Measurements from ENCODE around the gene SLC5A1. TPM values are rescaled to one million over a fixed set of nuclear protein-coding genes. Genes with fewer than 3 reads are reported as not detected.

Gene SLC5A1
- total and polyA plus RNA-seq, 2 experiments from 2014 or later, result 0.03 TPM; not detected in 1

DNA sequence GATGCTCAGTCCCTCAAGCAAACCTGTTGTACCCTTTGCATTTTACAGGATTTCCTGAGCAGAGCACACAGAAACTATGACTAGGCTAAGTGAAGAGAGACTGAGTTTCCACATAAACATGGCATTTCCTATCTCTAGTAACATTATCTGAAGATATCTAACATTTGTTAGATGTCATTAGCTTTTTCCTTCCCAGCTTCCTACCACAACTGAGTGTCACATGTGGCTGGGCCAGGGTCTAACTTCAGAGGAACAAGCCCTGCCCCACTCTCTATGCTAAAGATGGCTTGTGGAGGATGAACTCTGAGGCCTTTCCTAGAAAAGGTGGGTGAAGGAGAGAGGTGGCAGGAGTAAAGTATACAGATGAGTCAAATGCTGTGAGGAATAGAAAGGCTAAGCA, 99.5 kb downstream of the SLC5A1 start:
- no peaks in the 10 kb centered on the region for H3K36me3 ChIP-seq (ENCODE audit: insufficient read depth)
- no peaks in the 10 kb centered on the region for H3K79me2 ChIP-seq (replicated peaks; ENCODE audit: insufficient read depth)
- Mint-ChIP-seq H3K9me3 (peaks cover under 1% of the 10 kb centered on the region; the same call in 1 of the 3 replicates), H3K4me1 (peaks cover 22% of the 10 kb centered on the region; the same call in 2 of the 3 replicates), H3K4me3 (no peak overlapping the region), H3K36me3 (ENCODE audit: low read depth) (no peaks in the 10 kb centered on the region), H3K27me3 (ENCODE audit: insufficient read depth, low read depth, poor library complexity) (no peaks in the 10 kb centered on the region), H3K27ac (no peak overlapping the region)
- ATAC-seq (no peak), DNase-seq (ENCODE audit: low spot score) (no peak)
- H3F3A ChIP-seq (replicated peaks; ENCODE audit: low read depth), result no peaks in the 10 kb centered on the region
- TF ChIP-seq, protein P1, sequence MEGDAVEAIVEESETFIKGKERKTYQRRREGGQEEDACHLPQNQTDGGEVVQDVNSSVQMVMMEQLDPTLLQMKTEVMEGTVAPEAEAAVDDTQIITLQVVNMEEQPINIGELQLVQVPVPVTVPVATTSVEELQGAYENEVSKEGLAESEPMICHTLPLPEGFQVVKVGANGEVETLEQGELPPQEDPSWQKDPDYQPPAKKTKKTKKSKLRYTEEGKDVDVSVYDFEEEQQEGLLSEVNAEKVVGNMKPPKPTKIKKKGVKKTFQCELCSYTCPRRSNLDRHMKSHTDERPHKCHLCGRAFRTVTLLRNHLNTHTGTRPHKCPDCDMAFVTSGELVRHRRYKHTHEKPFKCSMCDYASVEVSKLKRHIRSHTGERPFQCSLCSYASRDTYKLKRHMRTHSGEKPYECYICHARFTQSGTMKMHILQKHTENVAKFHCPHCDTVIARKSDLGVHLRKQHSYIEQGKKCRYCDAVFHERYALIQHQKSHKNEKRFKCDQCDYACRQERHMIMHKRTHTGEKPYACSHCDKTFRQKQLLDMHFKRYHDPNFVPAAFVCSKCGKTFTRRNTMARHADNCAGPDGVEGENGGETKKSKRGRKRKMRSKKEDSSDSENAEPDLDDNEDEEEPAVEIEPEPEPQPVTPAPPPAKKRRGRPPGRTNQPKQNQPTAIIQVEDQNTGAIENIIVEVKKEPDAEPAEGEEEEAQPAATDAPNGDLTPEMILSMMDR (conservative IDR thresholded peaks at IDR 0.05; ENCODE audit: low read depth in 2 of 2), result no peak
- TF ChIP-seq POLR2AphosphoS5 (IDR thresholded peaks at IDR 0.05; ENCODE audit: low read depth), result no peak
- no peak for TF ChIP-seq CREB1 (CRISPR knock-in tag; IDR thresholded peaks at IDR 0.05; ENCODE audit: low read depth)
- no peak for TF ChIP-seq NANOG (IDR thresholded peaks at IDR 0.05; ENCODE audit: borderline replicate concordance)
- TF ChIP-seq, protein P2, sequence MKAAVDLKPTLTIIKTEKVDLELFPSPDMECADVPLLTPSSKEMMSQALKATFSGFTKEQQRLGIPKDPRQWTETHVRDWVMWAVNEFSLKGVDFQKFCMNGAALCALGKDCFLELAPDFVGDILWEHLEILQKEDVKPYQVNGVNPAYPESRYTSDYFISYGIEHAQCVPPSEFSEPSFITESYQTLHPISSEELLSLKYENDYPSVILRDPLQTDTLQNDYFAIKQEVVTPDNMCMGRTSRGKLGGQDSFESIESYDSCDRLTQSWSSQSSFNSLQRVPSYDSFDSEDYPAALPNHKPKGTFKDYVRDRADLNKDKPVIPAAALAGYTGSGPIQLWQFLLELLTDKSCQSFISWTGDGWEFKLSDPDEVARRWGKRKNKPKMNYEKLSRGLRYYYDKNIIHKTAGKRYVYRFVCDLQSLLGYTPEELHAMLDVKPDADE (IDR thresholded peaks at IDR 0.05), result no peak
- TF ChIP-seq, protein P3, sequence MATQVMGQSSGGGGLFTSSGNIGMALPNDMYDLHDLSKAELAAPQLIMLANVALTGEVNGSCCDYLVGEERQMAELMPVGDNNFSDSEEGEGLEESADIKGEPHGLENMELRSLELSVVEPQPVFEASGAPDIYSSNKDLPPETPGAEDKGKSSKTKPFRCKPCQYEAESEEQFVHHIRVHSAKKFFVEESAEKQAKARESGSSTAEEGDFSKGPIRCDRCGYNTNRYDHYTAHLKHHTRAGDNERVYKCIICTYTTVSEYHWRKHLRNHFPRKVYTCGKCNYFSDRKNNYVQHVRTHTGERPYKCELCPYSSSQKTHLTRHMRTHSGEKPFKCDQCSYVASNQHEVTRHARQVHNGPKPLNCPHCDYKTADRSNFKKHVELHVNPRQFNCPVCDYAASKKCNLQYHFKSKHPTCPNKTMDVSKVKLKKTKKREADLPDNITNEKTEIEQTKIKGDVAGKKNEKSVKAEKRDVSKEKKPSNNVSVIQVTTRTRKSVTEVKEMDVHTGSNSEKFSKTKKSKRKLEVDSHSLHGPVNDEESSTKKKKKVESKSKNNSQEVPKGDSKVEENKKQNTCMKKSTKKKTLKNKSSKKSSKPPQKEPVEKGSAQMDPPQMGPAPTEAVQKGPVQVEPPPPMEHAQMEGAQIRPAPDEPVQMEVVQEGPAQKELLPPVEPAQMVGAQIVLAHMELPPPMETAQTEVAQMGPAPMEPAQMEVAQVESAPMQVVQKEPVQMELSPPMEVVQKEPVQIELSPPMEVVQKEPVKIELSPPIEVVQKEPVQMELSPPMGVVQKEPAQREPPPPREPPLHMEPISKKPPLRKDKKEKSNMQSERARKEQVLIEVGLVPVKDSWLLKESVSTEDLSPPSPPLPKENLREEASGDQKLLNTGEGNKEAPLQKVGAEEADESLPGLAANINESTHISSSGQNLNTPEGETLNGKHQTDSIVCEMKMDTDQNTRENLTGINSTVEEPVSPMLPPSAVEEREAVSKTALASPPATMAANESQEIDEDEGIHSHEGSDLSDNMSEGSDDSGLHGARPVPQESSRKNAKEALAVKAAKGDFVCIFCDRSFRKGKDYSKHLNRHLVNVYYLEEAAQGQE (IDR thresholded peaks at IDR 0.05; ENCODE audit: unreplicated experiment), result no peak
- no peak for TF ChIP-seq STAT1 (IDR thresholded peaks at IDR 0.05; ENCODE audit: unreplicated experiment)
- TF ChIP-seq EZH2 (IDR thresholded peaks at IDR 0.05; ENCODE audit: low read depth, unreplicated experiment), result no peak
- TF ChIP-seq ZNF114 (CRISPR knock-in tag; IDR thresholded peaks at IDR 0.05), result no peak
- no peak for TF ChIP-seq ZNF331 (CRISPR knock-in tag; IDR thresholded peaks at IDR 0.05; ENCODE audit: low read depth)
- TF ChIP-seq JUNB (IDR thresholded peaks at IDR 0.05; ENCODE audit: unreplicated experiment), result no peak
- TF ChIP-seq EZH2phosphoT487 (IDR thresholded peaks at IDR 0.05; ENCODE audit: unreplicated experiment), result no peak
- TF ChIP-seq, protein P4, sequence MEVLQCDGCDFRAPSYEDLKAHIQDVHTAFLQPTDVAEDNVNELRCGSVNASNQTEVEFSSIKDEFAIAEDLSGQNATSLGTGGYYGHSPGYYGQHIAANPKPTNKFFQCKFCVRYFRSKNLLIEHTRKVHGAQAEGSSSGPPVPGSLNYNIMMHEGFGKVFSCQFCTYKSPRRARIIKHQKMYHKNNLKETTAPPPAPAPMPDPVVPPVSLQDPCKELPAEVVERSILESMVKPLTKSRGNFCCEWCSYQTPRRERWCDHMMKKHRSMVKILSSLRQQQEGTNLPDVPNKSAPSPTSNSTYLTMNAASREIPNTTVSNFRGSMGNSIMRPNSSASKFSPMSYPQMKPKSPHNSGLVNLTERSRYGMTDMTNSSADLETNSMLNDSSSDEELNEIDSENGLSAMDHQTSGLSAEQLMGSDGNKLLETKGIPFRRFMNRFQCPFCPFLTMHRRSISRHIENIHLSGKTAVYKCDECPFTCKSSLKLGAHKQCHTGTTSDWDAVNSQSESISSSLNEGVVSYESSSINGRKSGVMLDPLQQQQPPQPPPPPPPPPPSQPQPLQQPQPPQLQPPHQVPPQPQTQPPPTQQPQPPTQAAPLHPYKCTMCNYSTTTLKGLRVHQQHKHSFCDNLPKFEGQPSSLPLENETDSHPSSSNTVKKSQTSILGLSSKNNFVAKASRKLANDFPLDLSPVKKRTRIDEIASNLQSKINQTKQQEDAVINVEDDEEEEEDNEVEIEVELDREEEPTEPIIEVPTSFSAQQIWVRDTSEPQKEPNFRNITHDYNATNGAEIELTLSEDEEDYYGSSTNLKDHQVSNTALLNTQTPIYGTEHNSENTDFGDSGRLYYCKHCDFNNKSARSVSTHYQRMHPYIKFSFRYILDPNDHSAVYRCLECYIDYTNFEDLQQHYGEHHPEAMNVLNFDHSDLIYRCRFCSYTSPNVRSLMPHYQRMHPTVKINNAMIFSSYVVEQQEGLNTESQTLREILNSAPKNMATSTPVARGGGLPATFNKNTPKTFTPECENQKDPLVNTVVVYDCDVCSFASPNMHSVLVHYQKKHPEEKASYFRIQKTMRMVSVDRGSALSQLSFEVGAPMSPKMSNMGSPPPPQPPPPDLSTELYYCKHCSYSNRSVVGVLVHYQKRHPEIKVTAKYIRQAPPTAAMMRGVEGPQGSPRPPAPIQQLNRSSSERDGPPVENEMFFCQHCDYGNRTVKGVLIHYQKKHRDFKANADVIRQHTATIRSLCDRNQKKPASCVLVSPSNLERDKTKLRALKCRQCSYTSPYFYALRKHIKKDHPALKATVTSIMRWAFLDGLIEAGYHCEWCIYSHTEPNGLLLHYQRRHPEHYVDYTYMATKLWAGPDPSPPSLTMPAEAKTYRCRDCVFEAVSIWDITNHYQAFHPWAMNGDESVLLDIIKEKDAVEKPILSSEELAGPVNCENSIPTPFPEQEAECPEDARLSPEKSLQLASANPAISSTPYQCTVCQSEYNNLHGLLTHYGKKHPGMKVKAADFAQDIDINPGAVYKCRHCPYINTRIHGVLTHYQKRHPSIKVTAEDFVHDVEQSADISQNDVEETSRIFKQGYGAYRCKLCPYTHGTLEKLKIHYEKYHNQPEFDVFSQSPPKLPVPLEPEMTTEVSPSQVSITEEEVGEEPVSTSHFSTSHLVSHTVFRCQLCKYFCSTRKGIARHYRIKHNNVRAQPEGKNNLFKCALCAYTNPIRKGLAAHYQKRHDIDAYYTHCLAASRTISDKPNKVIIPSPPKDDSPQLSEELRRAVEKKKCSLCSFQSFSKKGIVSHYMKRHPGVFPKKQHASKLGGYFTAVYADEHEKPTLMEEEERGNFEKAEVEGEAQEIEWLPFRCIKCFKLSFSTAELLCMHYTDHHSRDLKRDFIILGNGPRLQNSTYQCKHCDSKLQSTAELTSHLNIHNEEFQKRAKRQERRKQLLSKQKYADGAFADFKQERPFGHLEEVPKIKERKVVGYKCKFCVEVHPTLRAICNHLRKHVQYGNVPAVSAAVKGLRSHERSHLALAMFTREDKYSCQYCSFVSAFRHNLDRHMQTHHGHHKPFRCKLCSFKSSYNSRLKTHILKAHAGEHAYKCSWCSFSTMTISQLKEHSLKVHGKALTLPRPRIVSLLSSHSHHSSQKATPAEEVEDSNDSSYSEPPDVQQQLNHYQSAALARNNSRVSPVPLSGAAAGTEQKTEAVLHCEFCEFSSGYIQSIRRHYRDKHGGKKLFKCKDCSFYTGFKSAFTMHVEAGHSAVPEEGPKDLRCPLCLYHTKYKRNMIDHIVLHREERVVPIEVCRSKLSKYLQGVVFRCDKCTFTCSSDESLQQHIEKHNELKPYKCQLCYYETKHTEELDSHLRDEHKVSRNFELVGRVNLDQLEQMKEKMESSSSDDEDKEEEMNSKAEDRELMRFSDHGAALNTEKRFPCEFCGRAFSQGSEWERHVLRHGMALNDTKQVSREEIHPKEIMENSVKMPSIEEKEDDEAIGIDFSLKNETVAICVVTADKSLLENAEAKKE (CRISPR knock-in tag; IDR thresholded peaks at IDR 0.05), result no peak
- no peaks in the 10 kb centered on the region for H3K27me3 ChIP-seq (ENCODE audit: insufficient read depth)
- no peaks in the 10 kb centered on the region for H4K20me1 ChIP-seq (replicated peaks; ENCODE audit: insufficient read depth)
- no peak overlapping the region for H3K4me3 ChIP-seq
- H3K4me2 ChIP-seq, result no peak overlapping the region
- peaks cover 10% of the 10 kb centered on the region for H3K9me2 ChIP-seq (ENCODE audit: insufficient read depth)
- H3K4me1 ChIP-seq (ENCODE audit: insufficient read depth), result no peaks in the 10 kb centered on the region
- no peak overlapping the region for H3K27ac ChIP-seq (ENCODE audit: low read depth)
- H2AFZ ChIP-seq, result no peak overlapping the region

All from GM23338 (cell line).